GM19239 (cell line): ENCODE data around the gene CDKN2AIP.
"Not testable (repeated sequence)": the region's sequence is repeated elsewhere in the genome, so short reads cannot be mapped to it uniquely, and the experiment has no call there.

ENCODE experiments used
- DNase-seq: peaks from one replicate; pipeline ENCODE4 v3.0.0; 2011; ENCODE audit warnings: low spot score; ENCODE audit not compliant: insufficient read length
- FAIRE-seq: peaks from 2 replicates; lab custom pipeline; 2011; peaks lifted over from hg19 to GRCh38; lab: Jason Lieb, UNC

CDKN2AIP gene

GRCh38 chr4:183482515-183483095 is 38.2 kb downstream of the CDKN2AIP start:
- not testable (repeated sequence) for DNase-seq, FAIRE-seq

GRCh38 chr4:183483997-183484396 is 39.6 kb downstream of the CDKN2AIP start:
- DNase-seq = no peak
- no peak for FAIRE-seq

DNA sequence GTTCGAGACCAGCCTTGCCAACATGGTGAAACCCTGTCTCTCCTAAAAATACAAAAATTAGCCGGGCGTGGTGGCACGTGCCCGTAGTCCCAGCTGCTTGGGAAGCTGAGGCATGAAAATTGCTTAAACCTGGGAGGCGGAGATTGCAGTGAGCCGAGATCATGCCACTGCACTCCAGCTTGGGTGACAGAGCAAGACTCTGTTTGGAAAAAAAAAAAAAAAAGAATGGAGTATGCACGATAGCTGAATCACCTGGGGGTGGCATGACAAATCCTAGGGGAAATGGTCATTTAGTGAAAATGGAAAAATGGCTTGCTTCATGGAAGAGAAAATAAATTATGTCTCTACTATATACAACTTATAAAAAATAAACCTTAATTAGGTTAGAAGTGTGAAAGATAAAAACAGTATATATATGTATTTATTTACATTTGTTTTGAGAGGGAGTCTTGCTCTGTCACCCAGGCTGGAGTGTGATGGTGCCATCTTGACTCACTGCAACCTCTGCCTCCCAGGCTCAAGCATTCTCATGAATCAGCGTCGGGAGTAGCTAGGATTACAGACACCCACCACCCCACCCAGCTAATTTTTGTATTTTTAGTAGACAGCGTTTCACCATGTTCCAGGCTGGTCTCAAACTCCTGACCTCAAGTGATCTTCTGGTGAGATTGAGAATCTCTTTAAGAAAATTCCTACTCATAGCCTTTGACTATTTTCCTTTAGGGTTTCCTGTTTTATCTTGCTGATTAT is 41.1 kb downstream of the CDKN2AIP start:
- DNase-seq = no peak
- FAIRE-seq = no peak

- no peak for FAIRE-seq
- DNase-seq = no peak
These were observed 48.4 kb downstream of the CDKN2AIP start for GRCh38 chr4:183492791-183493222.

DNA sequence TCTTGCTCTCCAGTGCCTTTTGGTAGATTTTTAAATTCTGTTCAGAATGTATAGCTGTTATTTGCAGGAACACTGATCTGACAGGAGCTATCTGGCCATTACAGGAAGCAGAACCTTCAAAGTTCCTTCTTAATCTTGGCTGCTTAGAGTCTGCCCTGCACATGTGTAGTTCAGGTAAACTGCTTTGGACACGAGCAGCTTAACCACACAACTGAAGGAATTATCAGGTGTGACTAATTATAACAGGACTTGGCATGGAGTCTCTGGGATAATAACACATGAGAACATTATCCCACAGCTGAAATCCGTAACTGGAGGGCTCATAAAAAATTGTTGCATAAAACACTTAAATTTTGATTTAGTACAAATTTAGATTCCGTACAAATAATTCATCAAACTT is 48.8 kb downstream of the CDKN2AIP start:
- DNase-seq = no peak
- FAIRE-seq = no peak

GRCh38 chr4:183495184-183495583 is 50.7 kb downstream of the CDKN2AIP start:
- no peak for FAIRE-seq
- DNase-seq = no peak
